Natural killer cell (primary cell): ENCODE measurements around the gene A2M. TPM values are rescaled to one million over a fixed set of nuclear protein-coding genes. Genes with fewer than 3 reads are reported as not detected.

ENCODE experiments used
- ATAC-seq, 3 donors: fragments of 150-1000 bp in 2 of 3; fragments of 200-7000 bp in 1 of 3; cut with Tn5 transposase; 1 replicate in 1 of 3; 2 replicates in 2 of 3; pipeline ENCODE4 v1.10.0; 2021; ENCODE audit warnings: mild to moderate bottlenecking in 2 of 3, moderate library complexity in 2 of 3
- DNase-seq, 2 donors: peaks; one replicate each; pipeline versions ENCODE4 v3.0.0 to v3.0.0-alpha.2; 2013 to 2021; ENCODE audit warnings: mixed read lengths in 1 of 2
- H3K27ac ChIP-seq: one replicate; pipeline ENCODE4 v1.5.1; 2013; ENCODE audit warnings: mild to moderate bottlenecking, low read length
- H3K27me3 ChIP-seq: one replicate; pipeline ENCODE4 v1.6.1; 2013; ENCODE audit warnings: low read length; ENCODE audit not compliant: control insufficient read depth, insufficient read depth
- H3K36me3 ChIP-seq: one replicate; pipeline ENCODE4 v1.6.1; 2013; ENCODE audit warnings: low read length; ENCODE audit not compliant: control insufficient read depth, insufficient read depth
- H3K4me1 ChIP-seq: one replicate; pipeline ENCODE4 v1.6.1; 2013; ENCODE audit warnings: low read length; ENCODE audit not compliant: control insufficient read depth, insufficient read depth
- H3K4me3 ChIP-seq: one replicate; pipeline ENCODE4 v1.5.1; 2013; ENCODE audit warnings: low read length
- H3K9me3 ChIP-seq: one replicate; pipeline ENCODE4 v1.6.1; 2013; ENCODE audit warnings: low read length; ENCODE audit not compliant: control insufficient read depth, insufficient read depth
- H3K27ac Mint-ChIP-seq, 2 donors: one replicate each; pipeline ENCODE4 v1.8.0; 2022; ENCODE audit warnings: mild to moderate bottlenecking in 2 of 2, mixed read lengths in 2 of 2, moderate library complexity in 1 of 2
- H3K27me3 Mint-ChIP-seq, 2 donors: one replicate each; pipeline ENCODE4 v1.8.0; 2022; ENCODE audit warnings: low read depth in 2 of 2, mixed read lengths in 2 of 2
- H3K36me3 Mint-ChIP-seq: one replicate; pipeline ENCODE4 v1.8.0; 2022; ENCODE audit warnings: mixed read lengths
- H3K4me1 Mint-ChIP-seq, 2 donors: one replicate each; pipeline ENCODE4 v1.8.0; 2022; ENCODE audit warnings: mixed read lengths in 2 of 2
- H3K4me3 Mint-ChIP-seq: one replicate; pipeline ENCODE4 v1.8.0; 2022; ENCODE audit warnings: mild to moderate bottlenecking, moderate library complexity, mixed read lengths
- H3K9me3 Mint-ChIP-seq, 2 donors: one replicate each; pipeline ENCODE4 v1.8.0; 2022; ENCODE audit warnings: mixed read lengths in 2 of 2
- CTCF ChIP-seq: fragments of 200-600 bp; IDR thresholded peaks from one replicate; pipeline ENCODE4 v1.8.0; 2022; ENCODE audit warnings: antibody characterized with exemption
- WGBS: methylation state at CpG from one replicate; pipeline ENCODE4 v1.1.7; 2013; ENCODE audit warnings: missing lambda C conversion rate; ENCODE audit not compliant: insufficient coverage; 5-methylcytosine and 5-hydroxymethylcytosine counted together
- intact Hi-C: fragments of 100-400 bp; cut with micrococcal nuclease; formaldehyde crosslinking; loops from one replicate; pipeline ENCODE4 v1.14.2; 2022
- total RNA-seq, 4 donors: library from RNA; stranded (reverse); fragments of 120-200 nt in 1 of 4; gene quantifications; one replicate each; pipeline versions ENCODE4 v1.2.3 to v1.2.4, GENCODE V29; 2013 to 2022

The A2M gene
- total RNA-seq, 3 donors from 2014 or later (not counting 1 experiment from before 2014, with no cell fraction given) = 0.08 TPM; not detected in 2

GRCh38 chr12:9039397-9039977, 76.2 kb downstream of the A2M start:
- TF ChIP-seq CTCF = peak; percentile 90
- Histone ChIP-seq H3K4me3 (no peak overlapping the region), H3K27ac (no peak overlapping the region), H3K36me3 (peaks cover 10% of the 10 kb centered on the region), H3K9me3 (no peaks in the 10 kb centered on the region), H3K27me3 (no peaks in the 10 kb centered on the region), H3K4me1 (peaks cover 16% of the 10 kb centered on the region)
- H3K9me3 Mint-ChIP-seq = no peaks in the 10 kb centered on the region
- DNase-seq = peak in 1 of 2 donors; percentile 78
- peaks cover 11% of the 10 kb centered on the region for H3K36me3 Mint-ChIP-seq
- H3K4me1 Mint-ChIP-seq = peaks cover 22 to 49% of the 10 kb centered on the region in 2 donors
- ATAC-seq = peak; percentile 86 to 99 (median 86)
- peak overlapping the region; percentile 4 to 88 for H3K27ac Mint-ChIP-seq
- intact Hi-C loops = loop anchor here (1.0 to 2.0 kb wide), 4 partner anchors 51 to 149 kb away; partner anchors contain the start of genes KLRG1 and PHC1
- H3K4me3 Mint-ChIP-seq = peak overlapping the region; percentile 65
- no peaks in the 10 kb centered on the region for H3K27me3 Mint-ChIP-seq
- WGBS = 28% methylated on average over 2 of the region's 3 CpGs

GRCh38 chr12:9037431-9037830, 78.3 kb downstream of the A2M start:
- Mint-ChIP-seq H3K4me3 (no peak overlapping the region), H3K27ac (peak overlapping the region in 1 of 2 donors; percentile 44), H3K4me1 (peaks cover 38 to 52% of the 10 kb centered on the region in 2 donors), H3K27me3 (no peaks in the 10 kb centered on the region), H3K36me3 (peaks cover 11% of the 10 kb centered on the region), H3K9me3 (no peaks in the 10 kb centered on the region)
- H3K27me3 ChIP-seq = no peaks in the 10 kb centered on the region
- peaks cover 25% of the 10 kb centered on the region for H3K4me1 ChIP-seq
- no peak overlapping the region for H3K27ac ChIP-seq
- DNase-seq (no peak), ATAC-seq (no peak)
- TF ChIP-seq CTCF = no peak
- no CpG with 5 or more reads among the region's 3 CpGs for WGBS
- no peak overlapping the region for H3K4me3 ChIP-seq
- intact Hi-C loops = no loop called here
- peaks cover 15% of the 10 kb centered on the region for H3K36me3 ChIP-seq
- no peaks in the 10 kb centered on the region for H3K9me3 ChIP-seq

GRCh38 chr12:9036227-9036626, 79.5 kb downstream of the A2M start:
- H3K9me3 Mint-ChIP-seq = no peaks in the 10 kb centered on the region
- H3K9me3 ChIP-seq = no peaks in the 10 kb centered on the region
- H3K4me1 ChIP-seq = peaks cover 29% of the 10 kb centered on the region
- DNase-seq = no peak
- H3K27ac Mint-ChIP-seq = peak overlapping the region in 1 of 2 donors; percentile 53
- no peaks in the 10 kb centered on the region for H3K27me3 ChIP-seq
- H3K4me3 Mint-ChIP-seq = no peak overlapping the region
- H3K4me1 Mint-ChIP-seq = peaks cover 39 to 51% of the 10 kb centered on the region in 2 donors
- ATAC-seq = no peak
- peaks cover 15% of the 10 kb centered on the region for H3K36me3 ChIP-seq
- WGBS = 86% methylated on average over 6 of the region's 6 CpGs
- intact Hi-C loops = no loop called here
- no peak overlapping the region for H3K4me3 ChIP-seq
- H3K36me3 Mint-ChIP-seq = peaks cover 11% of the 10 kb centered on the region
- H3K27ac ChIP-seq = no peak overlapping the region
- TF ChIP-seq CTCF = no peak
- H3K27me3 Mint-ChIP-seq = no peaks in the 10 kb centered on the region

- peaks cover 48 to 59% of the 10 kb centered on the region in 2 donors for H3K4me1 Mint-ChIP-seq
- intact Hi-C loops = no loop called here
Observed at GRCh38 chr12:9034095-9034494, 81.6 kb downstream of the A2M start.

More at GRCh38 chr12:9034095-9034494, 81.6 kb downstream of the A2M start:
- no peak for DNase-seq
- peaks cover 50% of the 10 kb centered on the region for H3K4me1 ChIP-seq
- Mint-ChIP-seq H3K4me3 (no peak overlapping the region), H3K27me3 (no peaks in the 10 kb centered on the region), H3K36me3 (peaks cover 11% of the 10 kb centered on the region), H3K27ac (peak overlapping the region in 1 of 2 donors; percentile 55), H3K9me3 (no peaks in the 10 kb centered on the region)
- no peak overlapping the region for H3K27ac ChIP-seq
- H3K4me3 ChIP-seq = no peak overlapping the region
- H3K27me3 ChIP-seq = no peaks in the 10 kb centered on the region
- peaks cover 19% of the 10 kb centered on the region for H3K36me3 ChIP-seq
- WGBS = 93% methylated on average over 5 of the region's 6 CpGs
- ATAC-seq = no peak
- no peaks in the 10 kb centered on the region for H3K9me3 ChIP-seq
- TF ChIP-seq CTCF = no peak
